MG63 (cell line): ENCODE measurements around the gene OGDH. TPM values are rescaled to one million over a fixed set of nuclear protein-coding genes. Genes with fewer than 3 reads are reported as not detected.

Source experiments
- DNase-seq: peaks from one replicate; pipeline ENCODE4 v3.0.0-alpha.2; 2020
- H3K27me3 ChIP-seq: fragments of 250-450 bp; sonication (Bioruptor Pico); 2 replicates; pipeline ENCODE4 v1.5.1; 2020; ENCODE audit warnings: mild to moderate bottlenecking, moderate library complexity
- H3K36me3 ChIP-seq: fragments of 250-450 bp; sonication (Bioruptor Pico); 2 replicates; pipeline ENCODE4 v1.5.1; 2020; ENCODE audit warnings: mild to moderate bottlenecking, moderate library complexity
- H3K4me3 ChIP-seq: fragments of 250-450 bp; sonication (Bioruptor Pico); 2 replicates; pipeline ENCODE4 v1.5.1; 2020; ENCODE audit warnings: mild to moderate bottlenecking, moderate library complexity
- H3K9me3 ChIP-seq: fragments of 250-450 bp; sonication (Bioruptor Pico); 2 replicates; pipeline ENCODE4 v1.5.1; 2020; ENCODE audit warnings: mild to moderate bottlenecking, moderate library complexity
- total RNA-seq: library from RNA; depleted of rRNA; stranded (reverse); fragments of >200 nt; shearing (Covaris generic); gene quantifications from 2 replicates; pipeline ENCODE4 v1.2.3, GENCODE V29; 2014; ENCODE audit warnings: low replicate concordance

Gene OGDH
- total RNA-seq, 1 experiment from 2014 or later, result 54.0 TPM

DNA sequence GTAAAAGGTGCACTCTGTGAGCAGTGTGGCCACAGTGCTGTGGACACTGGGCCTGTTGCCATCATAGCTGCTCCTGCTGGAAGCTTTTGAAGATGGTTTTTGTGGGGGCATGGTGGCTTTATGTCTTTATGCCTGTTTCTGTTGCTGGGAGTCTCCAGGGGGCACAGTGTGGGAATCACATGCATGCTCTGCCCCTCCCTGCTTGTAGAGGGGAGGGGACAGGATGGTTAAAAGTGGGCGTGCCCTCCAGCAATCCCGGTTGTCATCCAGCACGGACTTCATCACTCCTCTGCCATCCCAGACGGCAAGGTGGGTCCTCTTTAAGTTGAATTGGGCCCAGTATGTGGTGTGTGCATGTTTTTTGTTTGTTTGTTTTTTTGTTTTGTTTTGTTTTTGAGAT, 20.2 kb downstream of the OGDH start:
- H3K27me3 ChIP-seq, result no peaks in the 10 kb centered on the region
- no peaks in the 10 kb centered on the region for H3K9me3 ChIP-seq
- peaks cover 28% of the 10 kb centered on the region for H3K36me3 ChIP-seq
- no peak for DNase-seq
- H3K4me3 ChIP-seq, result no peak overlapping the region

DNA sequence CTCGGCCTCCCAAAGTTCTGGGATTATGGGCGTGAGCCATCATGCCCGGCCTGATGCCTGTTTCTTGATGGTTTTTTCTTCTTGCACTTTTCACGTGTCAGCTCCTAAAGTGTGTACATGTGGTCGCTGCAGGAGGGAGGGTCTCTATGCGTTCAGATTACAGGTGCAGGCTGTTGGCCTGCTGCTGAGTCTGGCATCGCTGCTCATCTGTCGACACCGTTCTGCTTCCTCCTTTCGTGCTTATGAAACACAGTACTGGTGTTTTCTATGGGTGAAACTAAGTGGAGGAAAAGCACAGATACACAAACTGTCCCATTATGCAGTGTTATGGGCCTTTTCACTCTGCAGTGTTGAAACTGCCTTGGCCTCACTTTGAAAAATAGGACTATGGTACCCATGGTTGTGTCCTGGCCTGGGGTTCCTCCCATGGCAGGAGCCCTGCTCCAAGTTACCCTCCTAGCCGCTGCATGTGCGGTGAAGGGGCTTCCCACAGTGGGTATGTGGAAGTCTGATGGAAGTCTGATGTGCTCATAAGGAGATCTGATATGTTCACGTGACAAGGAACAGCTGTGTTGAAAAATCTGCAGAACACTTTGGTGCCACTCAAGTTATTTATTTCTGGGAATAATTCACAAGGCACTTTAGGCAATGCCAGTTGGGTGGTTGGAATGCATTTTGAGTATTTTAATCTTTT, 23.5 kb downstream of the OGDH start:
- Histone ChIP-seq H3K36me3 (peaks cover 28% of the 10 kb centered on the region), H3K9me3 (no peaks in the 10 kb centered on the region), H3K4me3 (no peak overlapping the region), H3K27me3 (no peaks in the 10 kb centered on the region)
- no peak for DNase-seq

DNA sequence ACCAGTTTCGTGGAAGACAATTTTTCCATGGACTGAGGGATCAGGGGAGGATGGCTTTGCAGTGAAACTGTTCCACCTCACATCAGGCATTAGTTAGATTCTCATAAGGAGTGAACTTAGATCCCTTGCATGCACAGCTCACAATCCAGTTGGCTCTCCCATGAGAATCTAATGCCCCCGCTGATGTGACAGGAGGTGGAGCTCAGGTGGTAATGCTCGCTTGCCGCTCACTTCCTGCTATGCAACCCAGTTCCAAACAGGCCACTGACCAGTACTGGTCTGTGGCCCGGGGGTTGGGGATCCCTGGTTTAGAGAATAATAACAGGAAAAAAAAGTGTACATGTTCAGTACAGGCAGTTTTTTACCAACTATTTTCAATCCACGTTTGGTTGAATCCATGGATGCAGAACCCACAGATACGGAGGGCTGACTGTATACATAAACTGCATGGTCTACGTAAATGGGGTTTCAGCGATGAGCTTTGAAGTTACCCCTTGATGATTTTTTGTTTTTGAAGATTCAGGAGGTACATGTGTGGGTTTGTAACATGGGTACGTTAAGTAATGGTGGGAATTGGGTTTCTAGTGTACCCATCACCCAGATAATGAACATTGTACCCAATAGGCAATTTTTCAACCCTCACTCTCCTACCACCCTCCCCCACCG, 24.5 kb downstream of the OGDH start:
- DNase-seq, result no peak
- H3K9me3 ChIP-seq, result no peaks in the 10 kb centered on the region
- peaks cover 22% of the 10 kb centered on the region for H3K36me3 ChIP-seq
- no peak overlapping the region for H3K4me3 ChIP-seq
- H3K27me3 ChIP-seq, result no peaks in the 10 kb centered on the region

DNA sequence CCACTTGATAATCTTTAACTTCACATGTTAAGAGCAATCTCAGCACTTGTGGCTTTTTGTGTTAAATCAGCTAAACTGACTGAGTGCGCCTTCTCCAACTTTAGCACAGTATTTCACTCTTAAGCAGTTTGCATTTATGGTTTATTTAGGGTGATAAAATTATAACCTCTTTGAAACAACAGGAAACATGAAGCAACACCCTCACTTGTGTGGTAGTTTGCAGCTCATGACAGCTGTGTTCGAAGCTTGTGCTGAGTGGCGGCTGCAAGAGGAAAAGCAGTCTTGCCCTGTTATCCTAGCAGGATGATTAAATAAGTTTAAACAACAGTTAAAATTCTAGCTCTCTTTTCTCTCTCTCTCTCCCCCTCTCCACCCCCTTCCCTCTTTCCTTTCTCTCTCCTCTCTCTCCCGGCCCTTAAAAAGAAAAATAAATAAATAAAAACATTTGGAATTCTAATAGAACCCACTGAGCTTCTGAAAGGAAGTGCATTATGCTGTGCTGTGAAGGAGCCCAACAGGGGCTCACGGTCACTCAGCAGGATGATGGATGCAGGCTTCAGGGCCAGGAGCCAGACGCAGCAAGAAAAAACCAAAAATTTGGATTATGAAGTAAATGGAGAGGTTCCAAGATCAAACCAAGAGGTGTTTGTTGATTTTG, 25.2 kb downstream of the OGDH start:
- H3K9me3 ChIP-seq, result no peaks in the 10 kb centered on the region
- DNase-seq, result no peak
- H3K36me3 ChIP-seq, result peaks cover 18% of the 10 kb centered on the region
- H3K4me3 ChIP-seq, result no peak overlapping the region
- no peaks in the 10 kb centered on the region for H3K27me3 ChIP-seq

DNA sequence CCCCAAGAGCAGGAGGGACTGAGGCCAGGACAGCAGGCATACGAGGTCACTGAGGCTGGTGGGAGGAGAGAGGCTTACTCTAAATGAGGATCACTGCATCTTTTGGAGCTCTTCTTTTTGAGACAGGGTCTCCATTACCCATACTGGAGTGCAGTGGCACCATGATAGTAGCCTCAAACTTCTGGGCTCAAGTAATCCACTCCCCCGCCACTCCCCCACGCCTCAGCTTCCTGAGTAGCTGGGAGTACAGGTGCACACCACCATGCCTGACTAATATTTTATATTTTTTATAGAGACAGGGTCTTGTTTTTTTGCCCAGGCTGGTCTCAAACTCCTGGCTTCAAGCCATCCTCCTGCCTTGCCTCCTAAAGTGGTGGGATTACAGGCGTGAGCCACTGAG, 25.8 kb downstream of the OGDH start:
- Histone ChIP-seq H3K36me3 (peaks cover 12% of the 10 kb centered on the region), H3K4me3 (no peak overlapping the region), H3K9me3 (no peaks in the 10 kb centered on the region), H3K27me3 (no peaks in the 10 kb centered on the region)
- DNase-seq, result no peak

DNA sequence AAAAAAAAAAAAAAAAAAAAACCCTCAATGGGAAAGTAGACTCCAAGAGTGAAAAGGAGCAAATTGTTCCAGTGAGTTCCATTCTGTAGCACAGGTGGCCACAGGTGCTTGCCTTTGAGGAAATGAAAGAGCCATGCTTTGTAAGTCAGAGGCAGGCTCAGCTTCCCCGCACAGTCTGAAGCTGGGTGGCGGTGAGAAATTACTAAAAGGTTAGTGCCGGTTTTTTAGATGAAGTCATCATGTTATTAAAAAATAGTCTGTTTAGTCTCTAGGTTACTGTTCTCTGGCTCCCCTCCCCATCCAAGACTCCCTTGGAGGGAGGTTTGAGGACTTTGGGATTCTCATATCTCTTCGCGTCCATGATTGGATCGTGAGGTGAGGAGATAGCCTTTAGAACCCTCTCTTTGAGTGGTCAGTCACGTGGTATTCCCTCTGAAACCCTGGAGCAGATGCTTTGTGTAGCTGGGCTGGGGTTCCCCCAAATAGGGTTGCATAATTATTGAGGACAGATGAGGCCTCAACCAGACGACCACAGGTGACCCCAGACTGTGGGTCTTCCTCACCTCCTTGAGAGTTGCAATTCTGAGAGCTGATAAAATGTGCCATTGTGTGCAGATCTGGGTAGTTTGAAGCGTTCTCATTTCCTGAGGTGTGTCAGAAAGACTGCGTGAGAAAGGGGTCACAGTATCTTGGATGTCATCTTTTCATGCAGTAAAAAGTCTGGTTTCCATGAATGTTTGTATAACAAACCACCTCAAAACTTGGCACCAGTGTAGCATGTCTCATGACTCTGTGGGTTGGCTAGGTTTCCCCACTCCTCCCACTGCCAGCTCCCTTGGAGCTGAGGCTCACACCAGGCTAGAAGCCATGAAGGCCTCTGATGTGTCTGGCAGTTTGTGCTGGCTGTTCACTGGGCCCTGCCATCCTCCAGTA, 27.1 kb downstream of the OGDH start:
- Histone ChIP-seq H3K4me3 (no peak overlapping the region), H3K9me3 (no peaks in the 10 kb centered on the region)
- peak; percentile 91 for DNase-seq

DNA sequence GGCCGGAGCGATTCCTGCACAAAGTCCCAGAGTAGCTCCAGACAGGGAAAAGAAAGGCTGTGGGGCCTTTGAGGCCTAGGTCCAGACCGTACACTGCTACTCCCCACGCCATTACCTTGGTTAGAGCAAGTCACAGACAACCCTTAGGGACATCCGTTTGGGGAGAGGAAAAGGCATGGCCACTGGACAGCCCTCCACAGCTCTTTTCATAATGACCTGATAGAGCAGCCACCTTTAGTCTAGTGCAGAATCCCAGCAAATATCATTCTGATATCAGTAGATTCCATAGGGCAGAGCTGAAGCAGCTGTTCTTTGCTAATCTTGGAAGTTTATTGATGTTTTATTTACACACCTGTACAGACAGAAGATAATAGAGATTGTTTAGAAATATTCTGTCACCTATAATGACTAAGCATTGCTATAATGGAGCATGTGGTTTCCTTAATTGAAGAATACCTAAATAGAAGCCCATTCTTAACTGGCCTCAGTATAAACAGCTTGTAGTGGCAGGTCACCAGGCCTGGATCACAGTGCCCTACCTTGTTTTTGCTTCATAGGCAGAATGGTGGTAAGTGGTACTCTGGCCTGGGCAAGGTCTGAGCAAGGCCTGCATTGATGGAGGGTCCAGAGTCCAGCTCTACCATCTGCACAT, 27.9 kb downstream of the OGDH start:
- H3K36me3 ChIP-seq, result peaks cover 10% of the 10 kb centered on the region
- no peak overlapping the region for H3K4me3 ChIP-seq
- H3K9me3 ChIP-seq, result no peaks in the 10 kb centered on the region
- no peaks in the 10 kb centered on the region for H3K27me3 ChIP-seq
- DNase-seq, result no peak

More for the DNA sequence above, 27.1 kb downstream of the OGDH start:
- Histone ChIP-seq H3K27me3 (no peaks in the 10 kb centered on the region), H3K36me3 (peaks cover 10% of the 10 kb centered on the region)

DNA sequence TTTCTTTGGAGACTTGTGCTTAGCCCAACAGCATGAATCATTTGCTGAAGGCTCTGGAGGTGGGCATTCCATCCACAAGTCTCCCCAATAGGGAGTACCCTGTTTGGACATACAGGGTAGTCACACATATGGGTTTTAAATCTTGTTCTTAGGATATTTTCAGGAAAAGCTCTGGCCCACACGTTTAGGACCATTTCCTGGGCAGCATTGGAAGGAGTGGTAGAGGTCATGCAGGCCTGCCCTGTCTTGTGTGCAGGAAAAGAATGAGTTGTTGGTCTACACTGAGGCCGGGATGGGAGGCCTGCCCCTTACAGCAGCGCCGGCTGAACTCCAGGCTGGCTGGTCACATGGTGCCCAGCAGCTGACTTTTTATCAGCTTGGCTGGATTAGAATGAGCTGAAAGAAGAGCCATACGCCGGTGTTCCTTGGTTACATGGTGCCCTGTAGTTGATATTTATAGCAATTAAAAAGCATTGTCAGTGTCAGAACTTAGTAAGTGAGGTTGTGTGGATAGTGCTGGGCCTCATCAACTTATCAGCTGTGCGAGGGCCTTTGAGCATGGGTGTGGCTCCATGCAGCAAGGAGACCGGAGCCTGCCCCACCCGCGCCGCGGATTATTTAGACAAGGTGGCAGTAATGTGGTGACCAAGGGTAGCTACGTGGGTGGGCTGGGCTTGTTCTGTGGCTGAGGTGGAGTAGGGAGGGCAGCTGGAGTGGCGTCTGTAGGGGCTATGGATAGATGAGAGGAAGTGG, 28.6 kb downstream of the OGDH start:
- Histone ChIP-seq H3K9me3 (no peaks in the 10 kb centered on the region), H3K36me3 (peaks cover 10% of the 10 kb centered on the region), H3K27me3 (no peaks in the 10 kb centered on the region), H3K4me3 (no peak overlapping the region)
- no peak for DNase-seq

DNA sequence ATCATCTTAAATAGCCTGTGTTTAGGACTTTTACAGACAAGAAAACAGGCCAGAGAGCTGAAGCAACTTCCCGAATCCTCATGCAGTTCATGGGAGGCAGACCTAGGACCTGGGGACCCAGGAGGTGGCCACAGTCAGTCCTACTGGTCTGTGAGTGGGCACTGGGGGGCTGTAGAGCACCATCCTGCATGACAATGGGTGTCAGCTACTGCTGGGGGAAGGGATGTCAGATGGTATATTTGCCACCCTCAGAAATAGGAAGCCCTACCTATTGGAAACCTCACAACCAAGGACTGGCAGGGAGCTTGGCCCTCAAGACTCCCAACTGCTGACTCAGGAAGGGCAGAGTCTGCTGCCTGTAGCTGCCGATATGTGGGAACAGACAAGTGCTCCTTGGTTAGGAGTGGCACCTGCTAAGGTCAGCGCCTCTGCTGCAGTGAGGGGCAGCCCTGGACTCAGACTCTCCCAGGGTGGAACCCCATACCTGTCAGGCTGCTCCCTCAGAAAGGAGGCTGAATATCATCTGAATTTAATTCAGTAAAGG, 29.7 kb downstream of the OGDH start:
- Histone ChIP-seq H3K27me3 (no peaks in the 10 kb centered on the region), H3K9me3 (no peaks in the 10 kb centered on the region), H3K4me3 (no peak overlapping the region), H3K36me3 (peaks cover 6% of the 10 kb centered on the region)
- no peak for DNase-seq

DNA sequence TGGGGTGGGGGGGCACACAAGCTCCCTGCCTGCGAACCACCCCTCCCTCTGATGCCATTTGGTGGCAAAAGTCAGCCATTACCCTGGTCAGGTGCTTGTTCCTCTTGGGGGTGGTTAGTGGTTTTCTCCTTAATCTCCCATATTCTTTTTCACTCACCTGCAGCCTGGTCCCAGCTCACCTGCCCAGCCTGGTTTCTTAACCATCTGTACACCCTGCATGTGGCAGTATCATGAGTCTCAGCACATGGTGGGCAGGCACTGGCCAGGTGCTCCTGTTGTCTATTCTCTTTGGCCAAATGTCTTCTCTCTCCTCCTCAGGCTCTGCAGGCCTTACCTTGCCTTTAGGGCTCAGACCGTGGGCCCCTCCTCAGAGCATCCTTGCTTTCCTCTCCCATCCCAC, 30.5 kb downstream of the OGDH start:
- Histone ChIP-seq H3K36me3 (peaks cover 4% of the 10 kb centered on the region), H3K27me3 (no peaks in the 10 kb centered on the region), H3K9me3 (no peaks in the 10 kb centered on the region), H3K4me3 (no peak overlapping the region)
- no peak for DNase-seq

DNA sequence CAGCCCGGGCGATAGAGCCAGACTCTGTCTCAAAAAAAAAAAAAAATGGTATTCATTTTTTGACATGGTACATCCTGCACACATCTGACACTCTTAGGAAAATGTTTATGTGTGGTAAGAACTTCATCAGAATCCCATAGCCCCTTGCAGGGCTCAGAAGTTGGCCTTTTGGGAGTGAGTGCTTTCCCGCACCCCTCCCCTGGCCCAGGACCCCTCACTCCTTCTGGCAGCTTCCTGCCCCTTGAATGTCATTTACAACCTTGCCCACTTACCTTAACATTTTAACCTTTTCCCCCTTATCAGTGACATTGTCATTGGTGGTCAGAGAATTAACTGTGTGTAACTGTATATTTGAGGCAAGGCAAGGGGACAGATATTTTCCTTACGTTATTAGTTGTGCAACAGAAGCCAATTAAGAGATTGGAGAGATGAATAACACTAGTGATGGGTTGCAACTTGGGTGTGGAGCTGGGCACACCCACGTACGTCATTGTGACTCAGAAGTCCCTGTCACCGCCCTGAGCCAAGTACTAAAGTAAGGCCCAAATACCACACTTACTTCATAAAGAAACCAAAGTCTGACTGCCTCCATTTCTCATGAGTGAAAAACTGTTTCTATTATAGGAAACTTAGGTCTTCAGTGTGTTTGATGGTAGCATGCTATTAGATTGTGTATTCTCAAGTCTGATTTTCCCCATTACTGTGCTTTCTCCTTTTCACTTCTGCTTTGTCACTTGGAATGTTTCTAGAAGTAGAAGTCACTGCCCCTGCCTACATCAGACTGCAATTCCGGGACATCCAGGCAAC, 31.6 kb downstream of the OGDH start:
- Histone ChIP-seq H3K9me3 (no peaks in the 10 kb centered on the region), H3K36me3 (peaks cover 4% of the 10 kb centered on the region), H3K4me3 (no peak overlapping the region), H3K27me3 (no peaks in the 10 kb centered on the region)
- peak; percentile 78 for DNase-seq

DNA sequence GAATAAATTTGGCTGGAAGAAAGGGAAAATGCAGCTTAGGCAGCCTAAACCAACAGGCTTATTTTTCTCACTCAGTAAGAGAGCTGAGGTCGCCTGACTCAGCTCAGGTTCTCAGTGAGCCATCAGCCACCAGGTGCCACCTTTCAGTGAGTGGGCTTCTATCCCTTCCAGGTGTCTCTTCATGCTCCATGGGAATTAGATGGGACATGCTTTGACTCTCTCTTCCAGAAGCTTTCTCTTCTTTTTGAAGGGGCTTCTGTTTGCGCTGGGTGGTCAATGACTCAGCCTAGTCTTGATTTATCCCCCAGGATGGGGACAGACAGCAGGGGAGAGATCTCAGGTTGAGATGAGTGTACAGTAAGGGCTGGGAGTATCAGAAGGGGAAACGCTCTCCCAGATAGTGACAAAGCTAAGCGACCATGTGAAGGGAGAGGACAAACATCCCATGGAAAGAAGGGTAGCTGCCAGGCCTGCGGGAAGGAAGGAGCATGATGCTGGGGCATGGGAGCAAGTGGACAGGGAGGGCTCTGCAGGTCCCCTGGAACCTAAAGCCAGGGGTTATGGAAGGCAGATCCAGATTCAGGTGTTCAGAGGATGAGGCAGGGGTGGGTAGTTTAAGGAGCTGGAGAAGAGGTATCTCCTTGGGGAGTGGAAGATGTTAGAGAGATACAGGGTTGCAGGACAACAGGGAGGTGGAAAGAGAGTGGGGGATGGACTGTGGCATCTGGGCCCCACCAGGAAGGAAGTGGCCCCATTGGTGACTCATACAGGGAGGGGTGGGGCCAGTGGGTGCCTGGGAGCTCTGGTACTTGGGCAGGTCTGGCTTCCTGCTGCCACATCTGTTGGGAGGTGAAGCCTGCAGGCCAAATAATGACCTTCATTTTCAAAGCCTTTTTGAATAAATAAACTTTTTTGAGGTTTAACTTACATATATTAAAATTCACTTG, 32.5 kb downstream of the OGDH start:
- peak; percentile 90 for DNase-seq
- Histone ChIP-seq H3K27me3 (no peaks in the 10 kb centered on the region), H3K36me3 (peaks cover 4% of the 10 kb centered on the region), H3K9me3 (no peaks in the 10 kb centered on the region), H3K4me3 (no peak overlapping the region)

DNA sequence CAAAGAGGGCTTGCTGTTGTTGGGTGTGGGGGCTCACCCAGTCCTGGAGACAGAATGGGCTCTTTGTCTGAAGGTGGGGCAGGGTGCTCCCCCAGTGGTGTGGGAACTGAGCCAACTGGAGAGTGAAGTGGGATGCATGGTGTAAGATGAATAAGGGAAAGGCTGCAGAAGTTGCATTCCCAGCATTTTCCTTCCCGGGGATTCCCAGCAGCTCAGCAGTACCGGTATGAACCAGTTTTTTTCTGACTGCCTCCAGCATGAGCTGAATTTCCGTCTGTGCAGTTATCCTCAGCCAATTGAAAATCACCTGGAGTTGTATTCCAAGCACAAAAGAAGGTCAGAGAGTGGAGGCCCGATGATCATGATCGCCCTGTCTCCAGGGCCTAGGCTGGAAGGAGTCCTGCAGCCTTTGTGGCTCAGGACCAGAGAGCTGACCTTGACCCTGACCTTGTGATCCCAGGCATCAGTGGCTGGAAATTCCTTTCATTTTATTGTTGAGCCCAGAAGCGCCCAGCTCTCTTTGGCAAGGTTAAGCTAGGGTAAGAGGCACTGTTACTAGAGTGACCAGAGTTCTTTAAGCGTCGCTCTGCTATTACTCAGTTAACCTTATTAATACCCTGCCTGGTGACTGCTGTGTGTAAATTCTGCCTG, 33.4 kb downstream of the OGDH start:
- no peak overlapping the region for H3K4me3 ChIP-seq
- peak; percentile 50 for DNase-seq
- H3K36me3 ChIP-seq, result no peaks in the 10 kb centered on the region; the same call in 1 of the 2 replicates
- H3K27me3 ChIP-seq, result no peaks in the 10 kb centered on the region
- no peaks in the 10 kb centered on the region for H3K9me3 ChIP-seq
